Activated CD4-positive, alpha-beta T cell treated with anti-CD3 and anti-CD28 coated beads, Interleukin-2, amount 10 ng/mL, durations not matched to agents 7 days and 5 days (primary cell): Measurements from ENCODE around the gene C16orf74. TPM values are rescaled to one million over a fixed set of nuclear protein-coding genes. Genes with fewer than 3 reads are reported as not detected.

Experiments
- CTCF ChIA-PET: fragments of 350-600 bp; sonication (Branson Sonifier 250); formaldehyde crosslinking; loops from one replicate; lab custom pipeline; 2021; ENCODE audit warnings: antibody characterized with exemption; lab: Charles Lee
- POLR2A ChIA-PET: fragments of 350-600 bp; sonication (Branson Sonifier 250); formaldehyde crosslinking; loops from one replicate; lab custom pipeline; 2021; ENCODE audit warnings: antibody characterized with exemption; lab: Charles Lee
- DNase-seq: peaks from one replicate; pipeline ENCODE4 v3.0.0-alpha.2; 2020
- H3K27ac Mint-ChIP-seq: one replicate; pipeline ENCODE4 v1.8.0; 2021; ENCODE audit warnings: mild to moderate bottlenecking, moderate library complexity, mixed read lengths
- H3K27me3 Mint-ChIP-seq: one replicate; pipeline ENCODE4 v1.8.0; 2021; ENCODE audit warnings: mixed read lengths
- H3K36me3 Mint-ChIP-seq: one replicate; pipeline ENCODE4 v1.8.0; 2021; ENCODE audit warnings: low read depth, mixed read lengths
- H3K4me1 Mint-ChIP-seq: one replicate; pipeline ENCODE4 v1.8.0; 2021; ENCODE audit warnings: mixed read lengths
- H3K4me3 Mint-ChIP-seq: one replicate; pipeline ENCODE4 v1.8.0; 2021; ENCODE audit warnings: mild to moderate bottlenecking, moderate library complexity, mixed read lengths
- H3K9me3 Mint-ChIP-seq: one replicate; pipeline ENCODE4 v1.8.0; 2021; ENCODE audit warnings: mixed read lengths
- total RNA-seq, 2 experiments: library from RNA; stranded (reverse); gene quantifications; one replicate each; pipeline ENCODE4 v1.2.3, GENCODE V29; 2021

C16orf74 gene
- total RNA-seq, 2 experiments from 2014 or later = 1.6 to 1.7 TPM

DNA sequence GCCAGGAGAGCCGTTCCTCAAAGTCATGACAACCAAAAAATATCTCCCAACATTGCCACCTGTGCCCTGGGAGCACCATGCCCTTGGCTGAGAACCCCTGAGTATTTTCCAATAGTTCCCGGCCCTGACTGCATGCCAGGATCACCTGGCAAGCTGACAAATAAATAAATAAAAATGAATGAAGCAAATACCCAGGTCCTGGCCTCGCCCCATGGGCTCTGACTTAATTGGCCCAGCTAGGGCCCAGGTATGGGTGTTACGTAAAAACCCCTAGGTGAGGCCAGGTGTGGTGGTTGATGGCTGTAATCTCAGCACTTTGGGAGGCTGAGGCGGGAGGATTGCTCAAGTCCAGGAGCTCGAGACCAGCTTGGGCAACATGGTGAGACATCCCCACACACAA lies 2.7 kb upstream of the C16orf74 start:
- H3K4me1 Mint-ChIP-seq = peaks cover 8% of the 10 kb centered on the region
- ChIA-PET POLR2A (no interaction called here), CTCF (interaction anchor here (1.2 kb wide), 1 partner anchor 1309 kb away, joined by 3 read pairs; no protein-coding TSS in a partner anchor)
- DNase-seq = no peak
- no peak overlapping the region for H3K27ac Mint-ChIP-seq
- H3K27me3 Mint-ChIP-seq = peaks cover 33% of the 10 kb centered on the region
- no peaks in the 10 kb centered on the region for H3K36me3 Mint-ChIP-seq
- H3K9me3 Mint-ChIP-seq = no peaks in the 10 kb centered on the region
- no peak overlapping the region for H3K4me3 Mint-ChIP-seq

DNA sequence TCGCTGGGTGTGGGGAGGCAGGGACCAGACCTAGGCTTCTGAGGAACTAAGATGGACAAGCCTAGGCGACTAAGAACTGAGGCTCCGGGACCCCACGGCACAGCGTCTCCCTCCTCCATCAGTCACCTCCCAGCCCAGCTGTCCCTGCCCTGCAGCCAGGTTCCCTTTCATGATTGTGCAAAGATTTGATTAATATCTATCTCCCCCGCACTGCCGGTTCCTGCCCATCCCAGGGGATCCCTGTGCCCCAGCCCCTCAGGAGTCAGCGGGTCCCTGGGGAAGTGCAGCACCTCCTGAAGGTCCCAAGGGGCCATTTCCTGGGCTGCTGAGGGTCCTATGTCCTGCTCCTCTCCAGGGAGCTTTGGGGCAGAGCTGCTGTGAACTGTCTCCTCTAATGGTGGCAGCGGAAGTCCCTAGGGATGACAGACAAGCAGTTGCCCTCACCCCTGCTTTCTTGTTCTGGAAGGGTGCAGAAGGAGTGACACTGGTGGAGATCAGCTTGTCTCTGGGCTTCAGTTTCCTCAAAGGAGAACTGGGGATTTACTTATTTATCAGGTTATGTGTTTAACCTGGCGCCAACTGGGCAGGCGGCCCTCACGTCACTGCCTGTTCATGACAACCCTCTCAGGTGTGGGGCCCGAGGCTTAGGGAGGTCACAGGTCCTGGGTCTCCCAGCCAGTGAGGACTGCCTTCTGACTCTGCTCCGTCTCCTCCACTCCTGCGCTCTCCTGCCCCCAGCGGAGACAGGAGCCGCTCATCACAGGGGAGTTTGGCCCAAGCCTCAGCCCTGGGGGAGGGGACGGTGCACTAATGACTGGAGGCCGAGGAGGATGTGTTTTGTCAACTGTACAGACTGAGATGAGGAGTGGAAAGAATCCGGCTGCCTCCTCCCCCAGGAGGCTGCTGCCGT lies 1.9 kb upstream of the C16orf74 start:
- H3K4me1 Mint-ChIP-seq = peaks cover 8% of the 10 kb centered on the region
- DNase-seq = no peak
- H3K36me3 Mint-ChIP-seq = no peaks in the 10 kb centered on the region
- no peak overlapping the region for H3K27ac Mint-ChIP-seq
- H3K27me3 Mint-ChIP-seq = peaks cover 33% of the 10 kb centered on the region
- ChIA-PET CTCF (interaction anchor here (1.1 kb wide), 1 partner anchor 8 kb away, joined by 5 read pairs; no protein-coding TSS in a partner anchor), POLR2A (no interaction called here)
- no peaks in the 10 kb centered on the region for H3K9me3 Mint-ChIP-seq
- no peak overlapping the region for H3K4me3 Mint-ChIP-seq

- POLR2A ChIA-PET = no interaction called here
- H3K4me3 Mint-ChIP-seq = no peak overlapping the region
- no peak for DNase-seq
- peaks cover 7% of the 10 kb centered on the region for H3K4me1 Mint-ChIP-seq
- peaks cover 30% of the 10 kb centered on the region for H3K27me3 Mint-ChIP-seq
- H3K27ac Mint-ChIP-seq = no peak overlapping the region
- H3K36me3 Mint-ChIP-seq = no peaks in the 10 kb centered on the region
- H3K9me3 Mint-ChIP-seq = no peaks in the 10 kb centered on the region
- CTCF ChIA-PET = interaction anchor here (1.1 kb wide), 1 partner anchor 9 kb away, joined by 5 read pairs; no protein-coding TSS in a partner anchor
Observed at GRCh38 chr16:85751698-85752501, 1.0 kb upstream of the C16orf74 start.

- Mint-ChIP-seq H3K4me1 (peaks cover 8% of the 10 kb centered on the region), H3K9me3 (no peaks in the 10 kb centered on the region), H3K4me3 (peak overlapping the region; percentile 53), H3K36me3 (no peaks in the 10 kb centered on the region), H3K27me3 (peaks cover 30% of the 10 kb centered on the region), H3K27ac (no peak overlapping the region)
- no peak for DNase-seq
- POLR2A ChIA-PET = no interaction called here
- CTCF ChIA-PET = interaction anchor here (1.1 kb wide), 1 partner anchor 69 kb away, joined by 3 read pairs; no protein-coding TSS in a partner anchor
Observed at GRCh38 chr16:85750146-85750826, 610 bp downstream of the C16orf74 start.

- H3K9me3 Mint-ChIP-seq = no peaks in the 10 kb centered on the region
- DNase-seq = no peak
- ChIA-PET POLR2A (no interaction called here), CTCF (interaction anchor here (1.1 kb wide), 1 partner anchor 70 kb away, joined by 3 read pairs; no protein-coding TSS in a partner anchor)
- H3K27ac Mint-ChIP-seq = no peak overlapping the region
- peaks cover 32% of the 10 kb centered on the region for H3K27me3 Mint-ChIP-seq
- H3K4me3 Mint-ChIP-seq = peak overlapping the region; percentile 53
- no peaks in the 10 kb centered on the region for H3K36me3 Mint-ChIP-seq
- H3K4me1 Mint-ChIP-seq = peaks cover 8% of the 10 kb centered on the region
Observed at GRCh38 chr16:85749771-85750145, 1.1 kb downstream of the C16orf74 start.

DNA sequence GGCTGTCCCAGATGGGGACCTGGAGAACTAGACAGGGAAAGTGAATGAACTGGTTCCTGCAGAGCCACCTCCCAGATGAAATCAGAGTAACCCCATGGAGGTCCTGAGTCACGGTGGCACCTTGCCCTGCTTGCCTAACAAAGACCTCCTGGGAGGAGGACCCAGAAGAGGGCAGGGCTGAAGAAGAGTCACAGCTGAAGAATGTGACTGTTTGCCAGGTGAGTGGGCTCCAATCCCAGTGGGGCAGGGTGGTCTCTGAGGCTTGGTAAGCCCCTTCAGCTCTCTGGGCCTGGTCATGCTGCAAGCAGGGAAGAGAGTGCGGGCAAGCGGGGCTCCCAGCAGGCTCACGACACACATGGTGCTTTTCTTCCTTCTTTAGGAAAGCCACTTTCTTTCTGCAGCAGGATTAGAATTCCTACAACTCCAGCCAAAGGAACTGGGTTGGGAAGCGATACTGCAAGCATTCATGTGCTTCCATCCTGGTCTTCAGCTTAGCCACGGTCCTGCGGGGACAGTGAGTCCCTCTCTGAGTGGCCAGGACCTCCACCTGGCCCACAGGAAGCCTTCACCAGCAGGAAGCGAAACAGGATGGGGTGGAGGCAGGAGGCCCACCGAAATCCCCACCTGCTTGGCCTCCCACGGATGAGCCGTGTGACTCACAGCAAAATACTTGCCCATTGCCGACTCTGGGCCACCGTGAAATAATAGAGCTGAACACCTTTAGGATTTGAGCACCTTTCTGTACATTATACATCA lies 4.3 kb downstream of the C16orf74 start:
- H3K27ac Mint-ChIP-seq = no peak overlapping the region
- H3K9me3 Mint-ChIP-seq = no peaks in the 10 kb centered on the region
- H3K36me3 Mint-ChIP-seq = no peaks in the 10 kb centered on the region
- CTCF ChIA-PET = no interaction called here
- H3K4me1 Mint-ChIP-seq = peaks cover 8% of the 10 kb centered on the region
- DNase-seq = no peak
- H3K27me3 Mint-ChIP-seq = peaks cover 21% of the 10 kb centered on the region
- POLR2A ChIA-PET = no interaction called here
- no peak overlapping the region for H3K4me3 Mint-ChIP-seq

- POLR2A ChIA-PET = no interaction called here
- DNase-seq = no peak
- Mint-ChIP-seq H3K27ac (no peak overlapping the region), H3K27me3 (no peaks in the 10 kb centered on the region), H3K4me1 (peaks cover 21% of the 10 kb centered on the region), H3K4me3 (no peak overlapping the region), H3K9me3 (no peaks in the 10 kb centered on the region), H3K36me3 (no peaks in the 10 kb centered on the region)
- CTCF ChIA-PET = no interaction called here
Observed at GRCh38 chr16:85738923-85739715, 11.8 kb downstream of the C16orf74 start.

GRCh38 chr16:85736921-85737320 lies 14.0 kb downstream of the C16orf74 start:
- POLR2A ChIA-PET = no interaction called here
- Mint-ChIP-seq H3K27ac (no peak overlapping the region), H3K4me3 (no peak overlapping the region), H3K36me3 (no peaks in the 10 kb centered on the region), H3K27me3 (no peaks in the 10 kb centered on the region), H3K9me3 (no peaks in the 10 kb centered on the region), H3K4me1 (peaks cover 31% of the 10 kb centered on the region)
- CTCF ChIA-PET = interaction anchor here (0.6 kb wide), 2 partner anchors 12 to 35 kb away, joined by 3 read pairs; no protein-coding TSS in a partner anchor
- DNase-seq = no peak

DNA sequence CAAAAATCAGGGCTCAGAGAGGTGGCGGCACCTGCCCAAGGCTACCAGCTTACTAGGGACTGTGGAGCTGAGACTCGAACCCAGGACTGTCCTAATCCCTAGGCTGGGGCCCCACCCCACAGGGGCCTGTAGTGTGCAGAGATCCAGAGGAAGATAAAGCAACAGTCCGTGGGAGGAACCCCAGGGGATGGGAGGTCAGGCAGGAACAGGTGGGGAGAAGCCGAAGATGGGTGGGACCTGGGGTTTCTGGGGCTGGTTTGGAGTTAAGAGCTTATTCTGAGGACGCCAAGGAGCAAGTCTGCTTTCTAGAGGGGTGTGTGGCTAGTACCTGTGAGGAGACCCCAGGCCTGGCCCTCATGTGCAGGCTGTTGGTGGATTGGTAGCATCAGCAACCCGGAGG lies 14.9 kb downstream of the C16orf74 start:
- Mint-ChIP-seq H3K4me1 (peaks cover 31% of the 10 kb centered on the region), H3K27ac (peak overlapping the region; percentile 85), H3K4me3 (peak overlapping the region; percentile 44), H3K36me3 (no peaks in the 10 kb centered on the region), H3K9me3 (no peaks in the 10 kb centered on the region), H3K27me3 (no peaks in the 10 kb centered on the region)
- CTCF ChIA-PET = no interaction called here
- POLR2A ChIA-PET = no interaction called here
- no peak for DNase-seq

DNA sequence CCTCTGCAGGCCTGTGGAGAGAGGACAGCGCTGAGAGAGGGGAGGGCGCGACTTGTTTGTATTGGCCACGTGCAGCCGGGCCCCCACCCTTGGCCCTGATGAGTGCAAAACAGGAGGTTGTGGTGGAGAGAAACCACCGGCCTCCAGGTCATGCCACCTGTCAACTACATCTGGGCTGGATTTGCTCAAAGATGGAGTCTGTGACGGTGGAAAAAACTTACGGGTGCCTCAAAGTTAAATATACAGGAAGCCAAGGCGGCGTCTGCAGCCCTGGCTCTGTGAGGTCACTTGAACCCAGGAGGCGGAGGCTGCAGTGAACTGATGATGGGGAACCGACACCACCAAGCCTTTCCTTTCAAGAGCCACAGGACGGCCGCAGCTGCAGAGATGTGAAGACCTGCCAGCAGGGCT lies 15.7 kb downstream of the C16orf74 start:
- Mint-ChIP-seq H3K27me3 (no peaks in the 10 kb centered on the region), H3K36me3 (no peaks in the 10 kb centered on the region), H3K9me3 (no peaks in the 10 kb centered on the region), H3K4me3 (peak overlapping the region; percentile 44), H3K27ac (peak overlapping the region; percentile 85), H3K4me1 (peaks cover 31% of the 10 kb centered on the region)
- POLR2A ChIA-PET = no interaction called here
- CTCF ChIA-PET = interaction anchor here (0.6 kb wide), 2 partner anchors 102 to 499 kb away, joined by 3 to 4 read pairs; no protein-coding TSS in a partner anchor
- DNase-seq = peak; percentile 80

GRCh38 chr16:85734311-85735017 lies 16.4 kb downstream of the C16orf74 start:
- Mint-ChIP-seq H3K9me3 (no peaks in the 10 kb centered on the region), H3K4me1 (peaks cover 31% of the 10 kb centered on the region), H3K27me3 (no peaks in the 10 kb centered on the region), H3K36me3 (no peaks in the 10 kb centered on the region), H3K4me3 (peak overlapping the region; percentile 44), H3K27ac (peak overlapping the region; percentile 85)
- ChIA-PET POLR2A (interaction anchor here (0.7 kb wide), 1 partner anchor 85 kb away, joined by 5 read pairs; no protein-coding TSS in a partner anchor), CTCF (no interaction called here)
- DNase-seq = no peak
